A549 (cell line): ENCODE results near the gene HOXB3. TPM values are rescaled to one million over a fixed set of nuclear protein-coding genes. Genes with fewer than 3 reads are reported as not detected.
A peak's percentile ranks its signal among the peaks of the same experiment; 100 is the strongest.

Source experiments
- ATAC-seq, 2 experiments: fragments of 200-7000 bp in 1 of 2; fragments of >200 bp in 1 of 2; cut with Nextera tagmentation in 1 of 2; cut with Tn5 transposase in 1 of 2; 3 replicates each; pipeline versions ENCODE4 v1.8.0 to v1.9.1; 2018 to 2020; ENCODE audit warnings: mild to moderate bottlenecking in 1 of 2, moderate library complexity in 1 of 2
- CTCF ChIA-PET: fragments of 300-600 bp; sonication (Branson Sonifier 250); formaldehyde crosslinking; extraction: SDS; loops from one replicate; lab custom pipeline; 2021; ENCODE audit warnings: antibody characterized with exemption, inconsistent platforms; lab: Yijun Ruan, JAX
- POLR2A ChIA-PET: fragments of 350-600 bp; formaldehyde crosslinking; extraction: SDS; loops from one replicate; lab custom pipeline; 2021; ENCODE audit warnings: antibody characterized with exemption, inconsistent platforms; lab: Yijun Ruan, JAX
- DNase-seq, 2 experiments: peaks; one replicate each; pipeline versions ENCODE4 v3.0.0 to v3.0.0-alpha.2; 2011 to 2016; ENCODE audit warnings: low read depth in 1 of 2, low spot score in 1 of 2
- FAIRE-seq: peaks from 2 replicates; lab custom pipeline; 2011; peaks lifted over from hg19 to GRCh38; lab: Jason Lieb, UNC
- H3K27ac ChIP-seq, 2 experiments: fragments of >200 bp; sonication (Bioruptor Twin); formaldehyde crosslinking; 3 replicates each; pipeline ENCODE4 v1.5.1; 2016 to 2017
- H3K4me1 ChIP-seq: fragments of >200 bp; sonication (Bioruptor Twin); formaldehyde crosslinking; 3 replicates; pipeline ENCODE4 v1.6.1; 2016
- H3K4me2 ChIP-seq: fragments of >200 bp; sonication (Bioruptor Twin); formaldehyde crosslinking; 3 replicates; pipeline ENCODE4 v1.6.1; 2016
- H3K4me3 ChIP-seq: fragments of >200 bp; sonication (Bioruptor Twin); formaldehyde crosslinking; 3 replicates; pipeline ENCODE4 v1.5.1; 2016
- H3K9me3 ChIP-seq: fragments of >200 bp; sonication (Bioruptor Twin); formaldehyde crosslinking; 3 replicates; pipeline ENCODE4 v1.6.1; 2016
- BHLHE40 ChIP-seq: IDR thresholded peaks from 2 replicates; pipeline ENCODE4 v1.6.1; 2012; ENCODE audit warnings: low read depth, low read length, inconsistent platforms
- EHF ChIP-seq: fragments of 250-450 bp; sonication (Bioruptor Pico); IDR thresholded peaks from 2 replicates; pipeline ENCODE4 v1.5.0; 2020; ENCODE audit warnings: mild to moderate bottlenecking
- ESRRA ChIP-seq: fragments of 150-350 bp; IDR thresholded peaks from 2 replicates; pipeline ENCODE4 v1.6.1; 2014; ENCODE audit warnings: mild to moderate bottlenecking, low read length, borderline replicate concordance
- FOSB ChIP-seq: fragments of 250-450 bp; sonication (Bioruptor Pico); IDR thresholded peaks from 2 replicates; pipeline ENCODE4 v1.5.0; 2020; ENCODE audit warnings: mild to moderate bottlenecking, moderate library complexity
- GATA3 ChIP-seq: IDR thresholded peaks from 2 replicates; pipeline ENCODE4 v1.6.1; 2012; ENCODE audit warnings: borderline replicate concordance
- HES2 ChIP-seq: fragments of >200 bp; sonication (Bioruptor Twin); formaldehyde crosslinking; IDR thresholded peaks from 2 replicates; pipeline ENCODE4 v1.6.1; 2016
- HOXB5 ChIP-seq: fragments of 250-450 bp; sonication (Bioruptor Pico); IDR thresholded peaks from 2 replicates; pipeline ENCODE4 v1.5.0; 2020; ENCODE audit warnings: mild to moderate bottlenecking, moderate library complexity
- JUN ChIP-seq, 2 experiments: fragments of >200 bp; sonication (Bioruptor Twin); formaldehyde crosslinking; IDR thresholded peaks; 2 replicates in 1 of 2; 3 replicates in 1 of 2; pipeline ENCODE4 v1.6.1; 2016 to 2017
- NFE2L2 ChIP-seq: fragments of 150-350 bp; conservative IDR thresholded peaks from 2 replicates; pipeline ENCODE4 v1.6.1; 2014; ENCODE audit warnings: low read length
- NPAS2 ChIP-seq: fragments of 250-450 bp; sonication (Bioruptor Pico); IDR thresholded peaks from 2 replicates; pipeline ENCODE4 v1.8.0; 2022; ENCODE audit warnings: mild to moderate bottlenecking, moderate library complexity, borderline replicate concordance
- NR3C1 ChIP-seq: fragments of >200 bp; sonication (Bioruptor Twin); formaldehyde crosslinking; IDR thresholded peaks from 3 replicates; pipeline ENCODE4 v1.6.1; 2017
- PHF8 ChIP-seq: fragments of 200-600 bp; sonication (generic); IDR thresholded peaks from 2 replicates; pipeline ENCODE4 v1.6.1; 2016; ENCODE audit warnings: low read depth, mild to moderate bottlenecking, antibody characterized with exemption, moderate library complexity, borderline replicate concordance
- POLR2AphosphoS2 ChIP-seq: conservative IDR thresholded peaks from 2 replicates; pipeline ENCODE4 v1.6.1; 2012; ENCODE audit warnings: low read length, improper control_type of control experiment, inconsistent platforms
- RAD21 ChIP-seq, 2 experiments: fragments of >200 bp in 1 of 2; sonication (Bioruptor Twin) in 1 of 2; formaldehyde crosslinking in 1 of 2; IDR thresholded peaks in 1 of 2; conservative IDR thresholded peaks in 1 of 2; 2 replicates in 1 of 2; 3 replicates in 1 of 2; pipeline ENCODE4 v1.6.1; 2012 to 2018; ENCODE audit warnings: inconsistent platforms in 1 of 2
- RFX5 ChIP-seq: fragments of 450-650 bp; IDR thresholded peaks from 2 replicates; pipeline ENCODE4 v1.7.1; 2014; ENCODE audit warnings: antibody characterized with exemption, mild to moderate bottlenecking, moderate library complexity
- SMC3 ChIP-seq: fragments of >200 bp; sonication (Bioruptor Twin); formaldehyde crosslinking; IDR thresholded peaks from 3 replicates; pipeline ENCODE4 v1.6.1; 2018; ENCODE audit warnings: inconsistent platforms
- ZC3H11A ChIP-seq: fragments of 450-650 bp; IDR thresholded peaks from 2 replicates; pipeline ENCODE4 v1.6.1; 2014; ENCODE audit warnings: antibody characterized with exemption, mild to moderate bottlenecking
- WGBS: methylation state at CpG from one replicate; pipeline ENCODE4 v1.1.6; 2017; ENCODE audit errors: missing lambda C conversion rate; 5-methylcytosine and 5-hydroxymethylcytosine counted together
- polyA plus RNA-seq, 4 experiments: library from polyadenylated mRNA; depleted of rRNA in 3 of 4; stranded (reverse); fragments of >200 nt; fragmentation: RNase III in 1 of 4; extraction: RNeasy Plus Mini Kit Qiagen cat#74134 plus additional on column Dnase treatment in 1 of 4; gene quantifications; 2 replicates in 3 of 4; 3 replicates in 1 of 4; pipeline ENCODE4 v1.2.3, GENCODE V29; 2011 to 2017
- TF ChIP-seq, protein P1 (sequence below): IDR thresholded peaks from 2 replicates; pipeline ENCODE4 v1.6.1; 2012
- TF ChIP-seq, protein P2 (sequence below): IDR thresholded peaks from 2 replicates; pipeline ENCODE4 v1.6.1; 2012
- TF ChIP-seq, protein P3 (sequence below): fragments of >200 bp; sonication (Bioruptor Twin); formaldehyde crosslinking; IDR thresholded peaks from 3 replicates; pipeline ENCODE4 v1.5.1; 2016

HOXB3 gene
- polyA plus RNA-seq, 2 of the 4 experiments (the other 2 are of a cell fraction) = 8.6 to 17.0 TPM

DNA sequence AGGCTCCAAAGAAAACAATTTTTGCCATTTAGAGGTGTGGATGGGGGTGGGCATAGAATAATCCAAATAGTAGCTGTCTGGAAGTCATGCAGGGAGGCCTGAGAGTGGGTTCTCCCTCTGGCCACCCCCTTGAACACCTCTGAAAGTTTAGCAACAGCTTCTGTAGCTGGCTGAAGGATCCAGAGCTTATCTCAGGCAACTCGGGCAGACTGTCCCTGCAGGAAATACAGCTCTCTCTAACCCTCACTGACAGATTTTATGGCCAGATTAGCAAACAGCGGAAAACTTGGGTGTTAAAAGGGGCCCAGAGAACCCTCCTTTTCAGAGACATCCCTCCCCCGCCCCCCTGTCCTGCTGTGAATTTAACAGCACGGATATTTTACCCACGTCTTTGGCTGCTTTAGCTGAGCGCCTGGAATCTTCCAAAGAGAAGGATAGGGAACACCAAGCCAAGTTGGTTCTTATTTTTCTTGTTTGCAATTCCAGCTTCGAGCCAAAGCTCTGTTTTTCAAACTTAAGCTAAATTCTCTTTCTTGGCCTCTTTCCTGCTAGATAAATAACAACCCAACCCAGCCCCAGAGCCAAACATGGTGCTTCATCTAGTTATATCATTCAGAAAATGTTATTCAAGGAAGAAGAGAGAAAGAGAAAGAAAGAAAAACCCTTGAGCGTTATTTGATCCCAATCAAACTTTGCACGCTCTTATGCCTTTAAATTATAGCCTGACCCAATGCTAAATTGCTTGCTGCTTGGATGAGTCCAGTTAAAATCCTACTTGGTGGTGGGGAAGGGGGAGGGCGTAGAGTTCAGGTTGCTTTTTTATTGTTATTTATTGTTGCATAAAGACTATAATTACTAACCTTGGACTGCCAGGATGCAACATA, 42.9 kb downstream of the HOXB3 start:
- TF ChIP-seq, protein P1, sequence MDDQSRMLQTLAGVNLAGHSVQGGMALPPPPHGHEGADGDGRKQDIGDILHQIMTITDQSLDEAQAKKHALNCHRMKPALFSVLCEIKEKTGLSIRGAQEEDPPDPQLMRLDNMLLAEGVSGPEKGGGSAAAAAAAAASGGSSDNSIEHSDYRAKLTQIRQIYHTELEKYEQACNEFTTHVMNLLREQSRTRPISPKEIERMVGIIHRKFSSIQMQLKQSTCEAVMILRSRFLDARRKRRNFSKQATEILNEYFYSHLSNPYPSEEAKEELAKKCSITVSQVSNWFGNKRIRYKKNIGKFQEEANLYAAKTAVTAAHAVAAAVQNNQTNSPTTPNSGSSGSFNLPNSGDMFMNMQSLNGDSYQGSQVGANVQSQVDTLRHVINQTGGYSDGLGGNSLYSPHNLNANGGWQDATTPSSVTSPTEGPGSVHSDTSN = no peak
- TF ChIP-seq ESRRA (no peak), SMC3 (no peak)
- ChIA-PET CTCF (interaction anchor here (0.6 to 2.5 kb wide), 6 partner anchors 12 to 331 kb away, joined by 3 to 13 read pairs (median 4); partner anchors contain the start of gene HOXB5), POLR2A (interaction anchor here (0.7 to 1.4 kb wide), 2 partner anchors 8 to 61 kb away, joined by 3 to 4 read pairs; no protein-coding TSS in a partner anchor)
- Histone ChIP-seq H3K4me1 (peaks cover 15% of the 10 kb centered on the region; the same call in 2 of the 3 replicates), H3K9me3 (no peaks in the 10 kb centered on the region), H3K4me3 (no peak overlapping the region), H3K4me2 (peak overlapping the region; percentile 12; the same call in 1 of the 3 replicates), H3K27ac (peak overlapping the region in 1 of 2 experiments; percentile 42; a peak in 2 of 6 replicates)
- WGBS = 70% methylated on average over 10 of the region's 10 CpGs
- ATAC-seq (peak in 1 of 2 experiments; percentile 7; a peak in 1 of 6 replicates), FAIRE-seq (peak; percentile 36), DNase-seq (no peak)

DNA sequence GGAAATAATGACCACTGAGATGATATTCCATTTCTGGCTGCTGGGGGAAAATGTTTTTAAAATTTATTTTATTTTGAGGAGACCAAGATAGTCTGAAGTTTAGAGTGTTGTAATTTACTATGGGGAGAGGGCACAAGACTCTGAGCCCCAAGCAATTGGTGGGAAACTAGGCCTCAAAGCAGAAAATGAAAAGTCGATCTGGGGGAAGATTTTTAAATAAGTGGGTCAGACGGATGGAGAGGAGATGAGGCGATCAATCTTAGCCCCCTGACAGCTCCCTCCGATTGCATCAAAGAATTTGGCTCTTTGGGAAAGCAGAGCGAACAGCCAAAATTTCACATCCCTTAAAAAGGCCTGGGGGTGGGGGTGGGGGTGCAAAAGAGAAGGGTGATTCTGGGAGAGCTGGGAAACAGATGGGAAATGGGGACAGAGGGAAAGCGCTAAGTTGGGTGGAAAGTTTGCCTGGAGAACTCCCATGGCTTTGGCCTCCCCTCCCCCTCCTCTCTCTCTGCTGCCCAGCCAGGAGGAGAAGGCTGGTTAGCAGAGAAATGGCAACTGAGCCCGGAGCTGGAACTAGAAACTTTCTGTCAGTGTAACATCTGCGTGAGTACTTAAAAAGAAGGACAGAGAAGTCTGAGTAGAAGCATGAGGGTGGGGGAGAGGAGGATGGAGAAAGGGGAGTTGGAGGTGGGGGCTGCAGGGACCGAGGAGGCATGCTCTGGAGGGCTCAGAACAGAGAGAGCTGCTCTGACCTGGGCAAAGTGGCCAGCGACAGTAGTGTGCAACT, 43.7 kb downstream of the HOXB3 start:
- peak overlapping the region in 1 of 2 experiments; percentile 42; a peak in 2 of 6 replicates for H3K27ac ChIP-seq
- peak in 1 of 2 experiments; percentile 24; a peak in 1 of 6 replicates for ATAC-seq
- no peak for FAIRE-seq
- CTCF ChIA-PET = interaction anchor here (0.6 to 2.5 kb wide), 7 partner anchors 13 to 73 kb away, joined by 3 to 13 read pairs (median 4); partner anchors contain the start of gene HOXB5
- no peak overlapping the region for H3K4me3 ChIP-seq
- H3K9me3 ChIP-seq = no peaks in the 10 kb centered on the region
- peak overlapping the region; percentile 12; the same call in 1 of the 3 replicates for H3K4me2 ChIP-seq
- TF ChIP-seq BHLHE40 = no peak
- POLR2A ChIA-PET = interaction anchor here (0.7 to 1.4 kb wide), 2 partner anchors 9 to 60 kb away, joined by 3 to 4 read pairs; no protein-coding TSS in a partner anchor
- no peak for DNase-seq
- peaks cover 15% of the 10 kb centered on the region; the same call in 2 of the 3 replicates for H3K4me1 ChIP-seq
- WGBS = 75% methylated on average over 10 of the region's 10 CpGs

DNA sequence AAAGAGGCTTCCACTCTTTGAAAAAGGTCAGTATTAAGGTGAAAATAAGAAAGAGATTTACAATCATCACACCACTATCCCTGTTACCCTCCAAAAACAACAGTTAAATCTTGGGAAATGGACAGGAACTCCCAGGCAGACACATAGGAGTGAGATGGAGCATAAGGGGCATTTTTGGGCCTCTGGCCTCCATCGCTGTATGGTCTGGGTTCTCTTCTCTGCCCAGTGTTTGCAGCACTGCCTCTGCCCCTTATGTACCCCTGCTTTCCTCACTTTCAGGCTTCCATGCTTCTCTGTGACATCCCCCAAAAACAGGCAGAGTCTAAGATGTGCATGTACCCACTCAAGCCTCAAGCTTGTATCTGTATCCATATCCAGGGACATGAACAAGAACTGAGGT, 44.5 kb downstream of the HOXB3 start:
- Histone ChIP-seq H3K4me2 (no peak overlapping the region), H3K4me1 (peaks cover 15% of the 10 kb centered on the region; the same call in 2 of the 3 replicates), H3K27ac (no peak overlapping the region), H3K4me3 (no peak overlapping the region), H3K9me3 (no peaks in the 10 kb centered on the region)
- TF ChIP-seq HOXB5 (CRISPR knock-in tag) (no peak), ZC3H11A (no peak), NR3C1 (no peak), FOSB (CRISPR knock-in tag) (no peak), POLR2AphosphoS2 (no peak), PHF8 (no peak), GATA3 (no peak), NPAS2 (CRISPR knock-in tag) (no peak), HES2 (no peak), EHF (CRISPR knock-in tag) (no peak), NFE2L2 (no peak), RFX5 (no peak), ESRRA (no peak), JUN (IDR thresholded peaks at IDR 0.05) (no peak), RAD21 (conservative IDR thresholded peaks at IDR 0.05 in 1 of 2, IDR thresholded peaks at IDR 0.05 in 1 of 2) (no peak)
- TF ChIP-seq, protein P2, sequence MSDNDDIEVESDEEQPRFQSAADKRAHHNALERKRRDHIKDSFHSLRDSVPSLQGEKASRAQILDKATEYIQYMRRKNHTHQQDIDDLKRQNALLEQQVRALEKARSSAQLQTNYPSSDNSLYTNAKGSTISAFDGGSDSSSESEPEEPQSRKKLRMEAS = no peak
- TF ChIP-seq, protein P3, sequence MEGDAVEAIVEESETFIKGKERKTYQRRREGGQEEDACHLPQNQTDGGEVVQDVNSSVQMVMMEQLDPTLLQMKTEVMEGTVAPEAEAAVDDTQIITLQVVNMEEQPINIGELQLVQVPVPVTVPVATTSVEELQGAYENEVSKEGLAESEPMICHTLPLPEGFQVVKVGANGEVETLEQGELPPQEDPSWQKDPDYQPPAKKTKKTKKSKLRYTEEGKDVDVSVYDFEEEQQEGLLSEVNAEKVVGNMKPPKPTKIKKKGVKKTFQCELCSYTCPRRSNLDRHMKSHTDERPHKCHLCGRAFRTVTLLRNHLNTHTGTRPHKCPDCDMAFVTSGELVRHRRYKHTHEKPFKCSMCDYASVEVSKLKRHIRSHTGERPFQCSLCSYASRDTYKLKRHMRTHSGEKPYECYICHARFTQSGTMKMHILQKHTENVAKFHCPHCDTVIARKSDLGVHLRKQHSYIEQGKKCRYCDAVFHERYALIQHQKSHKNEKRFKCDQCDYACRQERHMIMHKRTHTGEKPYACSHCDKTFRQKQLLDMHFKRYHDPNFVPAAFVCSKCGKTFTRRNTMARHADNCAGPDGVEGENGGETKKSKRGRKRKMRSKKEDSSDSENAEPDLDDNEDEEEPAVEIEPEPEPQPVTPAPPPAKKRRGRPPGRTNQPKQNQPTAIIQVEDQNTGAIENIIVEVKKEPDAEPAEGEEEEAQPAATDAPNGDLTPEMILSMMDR = no peak
- TF ChIP-seq, protein P1 = no peak
- 93% methylated on average over 1 of the region's 1 CpG for whole genome bisulfite sequencing
- DNase-seq = no peak
- ChIA-PET POLR2A (no interaction called here), CTCF (no interaction called here)
- no peak for FAIRE-seq
- ATAC-seq = no peak
